PFSK-1 (cell line): Measurements from ENCODE around the gene ZPBP.

Source experiments
- FOXP2 ChIP-seq: optimal IDR thresholded peaks from 2 replicates; pipeline ENCODE3; 2011; ENCODE audit warnings: borderline replicate concordance, control low read depth, inconsistent platforms; ENCODE audit not compliant: insufficient read depth; ENCODE audit errors: extremely low read length, extremely low read depth
- POLR2AphosphoS5 ChIP-seq: IDR thresholded peaks from 2 replicates; pipeline ENCODE4 v1.6.1; 2012; ENCODE audit warnings: low read depth, mild to moderate bottlenecking, control low read depth, low read length, moderate library complexity
- REST ChIP-seq, 2 experiments: IDR thresholded peaks; 2 replicates each; pipeline versions ENCODE4 v1.6.1 to v1.8.0; 2011 to 2012; ENCODE audit warnings: low read depth in 2 of 2, low read length in 2 of 2, control low read depth in 1 of 2, inconsistent platforms in 1 of 2, mild to moderate bottlenecking in 1 of 2, moderate library complexity in 1 of 2; ENCODE audit not compliant: insufficient read depth in 1 of 2
- SIN3A ChIP-seq: IDR thresholded peaks from 2 replicates; pipeline ENCODE4 v1.6.1; 2012; ENCODE audit warnings: mild to moderate bottlenecking, low read length, moderate library complexity, borderline replicate concordance; ENCODE audit not compliant: insufficient read depth
- TAF1 ChIP-seq: IDR thresholded peaks from 2 replicates; pipeline ENCODE4 v1.6.1; 2012; ENCODE audit warnings: low read length, control low read depth, borderline replicate concordance; ENCODE audit not compliant: insufficient read depth

- no peak for TF ChIP-seq SIN3A
- TF ChIP-seq POLR2AphosphoS5 = no peak
- TF ChIP-seq REST (IDR thresholded peaks at IDR 0.05; ENCODE audit: insufficient read depth in 1 of 2, low read depth in 2 of 2, low read length in 2 of 2) = no peak
- TF ChIP-seq TAF1 = no peak
- TF ChIP-seq FOXP2 = no peak
Measured at GRCh38 chr7:50121286-50121685, 28.2 kb upstream of the ZPBP start.
